T-helper 1 cell (primary cell): ENCODE results near the gene CYP21A2.

ENCODE experiments used
- DNase-seq, 5 donors: peaks; one replicate each; pipeline ENCODE4 v3.0.0-alpha.2; 2012 to 2020

CYP21A2 gene

GRCh38 chr6:32083812-32084768 lies 45.9 kb downstream of the CYP21A2 start:
- DNase-seq = no peak

DNA sequence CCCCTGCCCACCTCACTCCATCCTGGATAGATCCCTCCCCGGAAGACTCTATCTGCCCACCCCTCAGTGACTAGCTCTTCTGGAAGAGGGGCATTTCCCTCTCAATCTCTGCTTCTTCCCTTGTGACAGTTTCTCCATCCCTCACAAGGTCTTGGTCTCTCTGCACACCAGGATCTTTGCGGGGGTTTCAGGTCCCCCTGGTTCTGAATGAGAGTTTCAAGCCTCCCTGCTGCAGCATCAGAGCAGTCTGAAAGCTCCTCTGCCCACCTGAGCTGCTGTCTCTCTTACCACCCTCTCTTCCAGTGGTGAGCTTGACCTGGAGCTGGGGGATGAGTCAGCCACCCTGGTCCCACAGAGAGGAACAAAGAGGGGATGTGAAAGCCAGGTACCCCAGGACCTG lies 46.6 kb downstream of the CYP21A2 start:
- no peak for DNase-seq

- no peak for DNase-seq
Measured at GRCh38 chr6:32085759-32086459, 47.7 kb downstream of the CYP21A2 start.

DNA sequence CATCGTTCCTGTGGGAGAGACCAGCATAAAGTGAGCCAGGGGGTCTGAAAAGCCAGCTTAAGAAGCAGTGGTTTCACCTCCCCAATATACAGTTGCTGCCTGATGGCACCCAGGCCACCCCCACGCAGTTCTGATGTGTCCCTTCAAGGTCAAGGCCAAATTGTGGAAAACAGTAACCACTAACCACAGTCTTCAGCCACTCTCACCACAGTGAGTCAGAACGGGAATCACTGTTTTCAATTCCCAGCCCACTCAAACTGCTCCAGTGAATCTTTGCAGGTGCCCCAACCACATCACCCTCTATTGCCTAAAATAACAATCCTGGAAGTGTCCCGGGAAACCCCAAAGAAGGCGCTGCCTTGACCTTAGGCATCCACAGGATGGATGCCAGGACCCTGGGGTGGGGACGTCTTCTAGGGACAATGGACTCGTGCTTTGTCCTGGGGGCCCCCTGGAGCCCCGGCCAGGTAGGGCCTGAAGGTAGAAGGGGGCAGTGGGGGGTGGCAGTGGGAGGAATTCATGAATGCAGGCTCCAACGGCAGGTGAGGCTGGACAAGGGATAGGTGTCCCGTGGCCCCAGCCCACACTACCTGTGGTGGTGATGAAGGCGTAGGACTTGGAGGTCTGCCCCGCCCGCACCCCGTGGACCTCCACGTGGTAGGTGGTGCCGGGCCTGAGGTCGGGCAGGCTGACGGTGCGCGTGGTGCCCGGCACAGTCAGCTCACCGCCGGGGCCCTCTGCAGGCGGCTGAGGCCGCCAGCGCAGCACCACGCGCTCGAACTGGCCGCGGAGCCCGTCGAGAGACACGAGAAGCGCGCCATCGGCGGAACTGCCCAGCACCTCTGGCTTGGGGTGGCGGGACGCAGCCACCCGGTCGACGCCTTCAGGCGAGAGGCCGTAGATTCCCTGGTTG lies 48.7 kb downstream of the CYP21A2 start:
- DNase-seq = peak in 1 of 5 donors; percentile 14

DNA sequence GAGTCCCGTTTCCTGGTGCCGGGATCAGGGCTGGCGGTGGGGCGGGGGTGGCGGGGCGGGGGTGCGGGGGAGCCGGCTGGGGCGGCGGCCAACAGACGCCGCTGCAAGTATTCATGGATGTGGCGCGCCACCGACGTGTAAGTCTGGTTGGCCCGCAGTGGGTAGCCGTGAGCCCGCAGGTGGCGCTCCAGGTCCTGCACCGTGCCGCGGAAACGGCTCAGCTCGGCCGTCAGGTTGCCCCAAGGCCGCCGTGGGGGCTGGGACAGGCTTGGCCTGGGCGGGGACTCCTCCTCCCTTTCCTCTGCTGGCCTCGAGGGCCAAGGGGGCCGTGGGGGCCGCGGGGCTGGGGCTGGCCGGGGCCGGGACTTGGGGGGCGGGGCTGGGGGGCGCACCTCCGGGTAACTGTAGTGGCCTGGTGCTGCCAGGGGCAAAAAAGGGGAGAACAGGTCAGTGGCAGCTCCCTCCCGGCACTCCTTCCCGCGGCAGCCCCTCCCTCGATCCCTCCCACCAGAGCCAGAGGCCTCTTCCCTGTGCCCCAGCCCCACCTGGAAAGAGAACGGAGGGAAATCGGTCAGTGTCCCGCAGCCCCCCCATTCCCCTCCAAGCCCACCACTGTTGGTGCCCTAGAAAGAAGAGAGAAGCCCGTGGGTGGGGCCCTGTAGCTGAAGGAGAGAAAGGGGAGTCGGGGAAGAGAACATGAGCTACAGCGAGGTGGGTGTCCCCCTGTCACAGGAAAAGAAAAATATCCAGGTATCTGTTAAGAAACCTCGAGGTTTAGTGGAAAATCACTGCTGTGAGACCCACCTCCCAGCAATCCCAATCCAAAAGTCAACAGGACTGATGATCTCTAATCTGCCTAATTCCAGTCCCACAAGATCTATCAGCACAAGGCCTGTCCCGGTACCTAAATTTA lies 49.6 kb downstream of the CYP21A2 start:
- peak; percentile 37 to 76 (median 58) for DNase-seq

- no peak for DNase-seq
Measured at GRCh38 chr6:32088487-32089049, 50.4 kb downstream of the CYP21A2 start.

GRCh38 chr6:32089082-32089828 lies 51.0 kb downstream of the CYP21A2 start:
- no peak for DNase-seq
